NB4 (cell line): ENCODE data around the gene EXOC5.

ENCODE experiments used
- MYC ChIP-seq: IDR thresholded peaks from 2 replicates; pipeline ENCODE4 v1.6.1; 2011; ENCODE audit warnings: low read depth, low read length
- POLR2A ChIP-seq: IDR thresholded peaks from 2 replicates; pipeline ENCODE4 v1.6.1; 2011; ENCODE audit warnings: mild to moderate bottlenecking; ENCODE audit not compliant: insufficient read length; ENCODE audit errors: extremely low read depth

GRCh38 chr14:57259672-57260071 lies 9.0 kb downstream of the EXOC5 start:
- TF ChIP-seq MYC (no peak), POLR2A (no peak)
